Keratinocyte (primary cell): ENCODE data around the gene PTPRN2. TPM values are rescaled to one million over a fixed set of nuclear protein-coding genes. Genes with fewer than 3 reads are reported as not detected.

ENCODE experiments used
- DNase-seq: peaks from one replicate; pipeline ENCODE4 v3.0.0-alpha.2; 2011; ENCODE audit warnings: low read depth, missing footprints, low spot score
- FAIRE-seq: peaks from 2 replicates; lab custom pipeline; 2011; peaks lifted over from hg19 to GRCh38; lab: Jason Lieb, UNC
- H2AFZ ChIP-seq: 2 replicates; pipeline ENCODE4 v1.6.0; 2012; ENCODE audit warnings: low read length, control low read depth, inconsistent platforms; ENCODE audit not compliant: control insufficient read depth
- H3K27ac ChIP-seq: 2 replicates; pipeline ENCODE4 v1.5.1; 2011; ENCODE audit warnings: low read length; ENCODE audit not compliant: control insufficient read depth, insufficient read depth
- H3K27me3 ChIP-seq: 3 replicates; pipeline ENCODE4 v1.6.0; 2011; ENCODE audit warnings: low read length; ENCODE audit not compliant: control insufficient read depth, insufficient read depth; ENCODE audit errors: extremely low read depth
- H3K36me3 ChIP-seq, 2 experiments: 2 replicates in 1 of 2; 3 replicates in 1 of 2; pipeline ENCODE4 v1.5.1; 2011; ENCODE audit warnings: low read length in 2 of 2, mild to moderate bottlenecking in 1 of 2; ENCODE audit not compliant: control insufficient read depth in 2 of 2, insufficient read depth in 2 of 2; ENCODE audit errors: extremely low read depth in 1 of 2
- H3K4me1 ChIP-seq: 3 replicates; pipeline ENCODE4 v1.5.1; 2011; ENCODE audit warnings: low read length; ENCODE audit not compliant: control insufficient read depth, insufficient read depth; ENCODE audit errors: extremely low read depth
- H3K4me2 ChIP-seq: 3 replicates; pipeline ENCODE4 v1.6.0; 2011; ENCODE audit warnings: low read depth, low read length; ENCODE audit not compliant: control insufficient read depth, insufficient read depth; ENCODE audit errors: extremely low read depth
- H3K4me3 ChIP-seq, 3 experiments: fragments of 200-600 bp in 1 of 3; sonication (generic) in 1 of 3; 2 replicates in 2 of 3; 3 replicates in 1 of 3; pipeline ENCODE4 v1.5.1; 2011 to 2016; ENCODE audit warnings: low read length in 3 of 3, mild to moderate bottlenecking in 3 of 3, control low read depth in 2 of 3, inconsistent platforms in 1 of 3, low read depth in 1 of 3, mixed read lengths in 1 of 3, mixed run types in 1 of 3, moderate library complexity in 1 of 3; ENCODE audit not compliant: control insufficient read depth in 2 of 3, insufficient read depth in 2 of 3; ENCODE audit errors: extremely low read depth in 1 of 3
- H3K79me2 ChIP-seq: 2 replicates; pipeline ENCODE4 v1.6.0; 2012; ENCODE audit warnings: low read length; ENCODE audit not compliant: control insufficient read depth, insufficient read depth
- H3K9ac ChIP-seq: 3 replicates; pipeline ENCODE4 v1.6.0; 2011; ENCODE audit warnings: low read length; ENCODE audit not compliant: control insufficient read depth, insufficient read depth; ENCODE audit errors: extremely low read depth
- H3K9me1 ChIP-seq: 3 replicates; pipeline ENCODE4 v1.6.0; 2011; ENCODE audit warnings: low read length; ENCODE audit not compliant: control insufficient read depth, insufficient read depth; ENCODE audit errors: extremely low read depth
- H3K9me3 ChIP-seq: 2 replicates; pipeline ENCODE4 v1.5.1; 2012; ENCODE audit warnings: low read depth, low read length; ENCODE audit not compliant: control insufficient read depth
- H4K20me1 ChIP-seq: 3 replicates; pipeline ENCODE4 v1.6.0; 2011; ENCODE audit warnings: low read length; ENCODE audit not compliant: control insufficient read depth, insufficient read depth; ENCODE audit errors: extremely low read depth
- EZH2 ChIP-seq: IDR thresholded peaks from one replicate; pipeline ENCODE4 v1.6.1; 2012; ENCODE audit warnings: inconsistent platforms, mild to moderate bottlenecking, low read length, moderate library complexity
- dilution Hi-C: fragments of 300-500 bp; cut with MboI; formaldehyde crosslinking; loops from one replicate; pipeline ENCODE4 v1.7.0; 2020; ENCODE audit warnings: low sequenced_read_pairs; ENCODE audit not compliant: extremely low pct_ligation_motif_present
- polyA plus RNA-seq, 5 experiments: library from polyadenylated mRNA; depleted of rRNA in 3 of 5; stranded (reverse) in 3 of 5; stranded (forward) in 1 of 5; unstranded in 1 of 5; fragments of >200 nt; gene quantifications; 1 replicate in 1 of 5; 2 replicates in 3 of 5; 3 replicates in 1 of 5; pipeline versions ENCODE4 v1.2.1 to v1.2.3, GENCODE V29; 2011 to 2012; ENCODE audit warnings: missing spikeins in 2 of 5, low read depth in 1 of 5, low replicate concordance in 1 of 5
- TF ChIP-seq, protein P1 (sequence below), 3 experiments: IDR thresholded peaks in 1 of 3; conservative IDR thresholded peaks in 1 of 3; optimal IDR thresholded peaks in 1 of 3; 2 replicates in 2 of 3; 3 replicates in 1 of 3; pipeline versions ENCODE3 to v1.5.1; 2011; ENCODE audit warnings: low read length in 3 of 3, mild to moderate bottlenecking in 3 of 3, moderate library complexity in 2 of 3, control low read depth in 1 of 3, inconsistent platforms in 1 of 3; ENCODE audit not compliant: insufficient read depth in 2 of 3; ENCODE audit errors: extremely low read depth in 1 of 3

The PTPRN2 gene
- polyA plus RNA-seq, 1 donor (not counting 4 experiments of a cell fraction or from before 2014, with no cell fraction given), result not detected

DNA sequence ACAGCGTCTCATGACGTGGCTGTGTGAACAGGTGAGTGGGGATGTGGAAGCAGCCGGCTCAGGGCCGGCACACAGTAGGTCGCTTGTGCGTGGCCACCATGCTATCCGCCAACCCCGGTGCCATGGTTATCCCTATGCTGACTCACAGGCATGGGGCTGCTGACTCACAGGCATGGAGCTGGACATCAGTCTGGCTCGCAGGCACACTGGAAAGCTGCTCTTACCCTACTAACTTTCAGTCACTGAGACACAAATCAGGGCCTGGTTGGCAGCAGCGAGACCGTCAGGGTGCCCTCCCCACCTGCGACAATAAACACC, 341.9 kb downstream of the PTPRN2 start:
- DNase-seq (no peak), FAIRE-seq (no peak)
- H3K9me3 ChIP-seq, result peaks cover 24% of the 10 kb centered on the region

DNA sequence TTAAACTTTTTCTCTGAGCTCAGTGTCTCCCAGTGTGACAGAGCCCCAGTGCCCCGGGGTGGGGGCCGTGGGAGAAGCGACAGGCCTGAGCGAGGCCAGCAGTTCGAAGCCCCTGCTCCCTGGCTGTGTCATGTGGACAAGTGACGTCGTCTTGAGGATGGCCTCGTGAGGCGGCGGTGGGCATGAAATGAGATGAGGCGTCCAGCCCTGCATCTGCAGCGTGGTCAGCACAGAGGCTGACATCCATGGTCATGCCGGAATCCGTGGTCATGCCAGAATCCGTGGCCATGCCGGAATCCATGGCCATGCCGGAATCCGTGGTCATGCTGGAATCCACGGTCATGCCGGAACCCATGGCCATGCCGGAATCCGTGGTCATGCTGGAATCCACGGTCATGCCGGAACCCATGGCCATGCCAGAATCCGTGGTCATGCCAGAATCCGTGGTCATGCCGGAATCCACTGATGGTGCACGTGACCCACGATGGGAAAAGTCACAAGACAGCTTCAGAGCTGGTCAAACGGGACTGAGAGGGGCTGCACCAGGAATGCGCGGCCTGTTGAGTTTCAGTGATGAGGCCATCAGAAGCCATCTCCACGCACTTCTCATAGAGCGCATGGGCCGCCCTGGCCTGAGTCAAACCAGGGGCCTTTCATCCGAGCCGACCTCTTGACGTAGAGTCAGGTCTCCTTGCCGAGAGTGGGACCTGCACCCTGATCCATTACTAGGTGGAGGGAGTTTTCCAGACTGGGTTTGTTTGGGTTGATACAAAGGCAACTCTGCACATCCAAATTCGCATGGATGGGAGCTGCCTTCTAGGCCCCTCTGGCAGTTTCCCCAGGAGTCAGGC, 342.5 kb downstream of the PTPRN2 start:
- no peak overlapping the region for H2AFZ ChIP-seq
- no peaks in the 10 kb centered on the region for H3K27me3 ChIP-seq
- H3K4me2 ChIP-seq, result no peak overlapping the region
- H3K4me1 ChIP-seq, result no peaks in the 10 kb centered on the region
- H4K20me1 ChIP-seq, result no peaks in the 10 kb centered on the region
- H3K9ac ChIP-seq, result no peak overlapping the region
- H3K79me2 ChIP-seq, result no peaks in the 10 kb centered on the region
- no peaks in the 10 kb centered on the region for H3K9me1 ChIP-seq
- no peak overlapping the region for H3K4me3 ChIP-seq
- no peak for FAIRE-seq
- TF ChIP-seq, protein P1, sequence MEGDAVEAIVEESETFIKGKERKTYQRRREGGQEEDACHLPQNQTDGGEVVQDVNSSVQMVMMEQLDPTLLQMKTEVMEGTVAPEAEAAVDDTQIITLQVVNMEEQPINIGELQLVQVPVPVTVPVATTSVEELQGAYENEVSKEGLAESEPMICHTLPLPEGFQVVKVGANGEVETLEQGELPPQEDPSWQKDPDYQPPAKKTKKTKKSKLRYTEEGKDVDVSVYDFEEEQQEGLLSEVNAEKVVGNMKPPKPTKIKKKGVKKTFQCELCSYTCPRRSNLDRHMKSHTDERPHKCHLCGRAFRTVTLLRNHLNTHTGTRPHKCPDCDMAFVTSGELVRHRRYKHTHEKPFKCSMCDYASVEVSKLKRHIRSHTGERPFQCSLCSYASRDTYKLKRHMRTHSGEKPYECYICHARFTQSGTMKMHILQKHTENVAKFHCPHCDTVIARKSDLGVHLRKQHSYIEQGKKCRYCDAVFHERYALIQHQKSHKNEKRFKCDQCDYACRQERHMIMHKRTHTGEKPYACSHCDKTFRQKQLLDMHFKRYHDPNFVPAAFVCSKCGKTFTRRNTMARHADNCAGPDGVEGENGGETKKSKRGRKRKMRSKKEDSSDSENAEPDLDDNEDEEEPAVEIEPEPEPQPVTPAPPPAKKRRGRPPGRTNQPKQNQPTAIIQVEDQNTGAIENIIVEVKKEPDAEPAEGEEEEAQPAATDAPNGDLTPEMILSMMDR (optimal IDR thresholded peaks at IDR 0.05 in 1 of 3, IDR thresholded peaks at IDR 0.05 in 1 of 3, conservative IDR thresholded peaks at IDR 0.05 in 1 of 3; ENCODE audit: extremely low read depth in 1 of 3, insufficient read depth in 2 of 3, low read length in 3 of 3), result no peak
- no peak for TF ChIP-seq EZH2
- dilution Hi-C loops, result loop anchor here (25.0 kb wide), 1 partner anchor 108 kb away; no protein-coding TSS in a partner anchor
- DNase-seq, result no peak
- peaks cover 24% of the 10 kb centered on the region for H3K9me3 ChIP-seq
- no peaks in the 10 kb centered on the region for H3K36me3 ChIP-seq
- H3K27ac ChIP-seq, result no peak overlapping the region

More for the DNA sequence above, 341.9 kb downstream of the PTPRN2 start:
- no peak overlapping the region for H3K4me2 ChIP-seq
- no peaks in the 10 kb centered on the region for H3K9me1 ChIP-seq
- no peaks in the 10 kb centered on the region for H3K27me3 ChIP-seq
- no peak overlapping the region for H2AFZ ChIP-seq
- no peak overlapping the region for H3K9ac ChIP-seq
- no peak overlapping the region for H3K4me3 ChIP-seq
- H3K4me1 ChIP-seq, result no peaks in the 10 kb centered on the region
- H3K27ac ChIP-seq, result no peak overlapping the region
- no peaks in the 10 kb centered on the region for H4K20me1 ChIP-seq
- no peaks in the 10 kb centered on the region for H3K36me3 ChIP-seq
- dilution Hi-C loops, result loop anchor here (25.0 kb wide), 1 partner anchor 108 kb away; no protein-coding TSS in a partner anchor
- no peaks in the 10 kb centered on the region for H3K79me2 ChIP-seq
- no peak for TF ChIP-seq EZH2
- TF ChIP-seq, protein P1 (optimal IDR thresholded peaks at IDR 0.05 in 1 of 3, IDR thresholded peaks at IDR 0.05 in 1 of 3, conservative IDR thresholded peaks at IDR 0.05 in 1 of 3; ENCODE audit: extremely low read depth in 1 of 3, insufficient read depth in 2 of 3, low read length in 3 of 3), result no peak
